HG02938 (cell line): ENCODE measurements around the gene JUND.

Source experiments
- ATAC-seq: cut with Tn5 transposase; IDR thresholded peaks from one replicate; pipeline ENCODE4 v1.9.1; 2021; ENCODE audit warnings: mild to moderate bottlenecking, moderate library complexity; ENCODE audit not compliant: unreplicated experiment

The JUND gene

GRCh38 chr19:18271433-18271841, 10.0 kb downstream of the JUND start:
- ATAC-seq: no peak

GRCh38 chr19:18270326-18270725, 11.1 kb downstream of the JUND start:
- no peak for ATAC-seq

GRCh38 chr19:18269070-18269723, 12.2 kb downstream of the JUND start:
- no peak for ATAC-seq

GRCh38 chr19:18266771-18267686, 14.4 kb downstream of the JUND start:
- ATAC-seq: no peak

- no peak for ATAC-seq
Observed at GRCh38 chr19:18265582-18265981, 15.8 kb downstream of the JUND start.

- no peak for ATAC-seq
Observed at GRCh38 chr19:18264971-18265540, 16.4 kb downstream of the JUND start.

GRCh38 chr19:18264137-18264854, 17.1 kb downstream of the JUND start:
- no peak for ATAC-seq

- ATAC-seq: no peak
Observed at GRCh38 chr19:18263324-18264136, 17.9 kb downstream of the JUND start.

GRCh38 chr19:18262917-18263316, 18.5 kb downstream of the JUND start:
- ATAC-seq: no peak

- no peak for ATAC-seq
Observed at GRCh38 chr19:18262144-18262543, 19.3 kb downstream of the JUND start.

GRCh38 chr19:18261474-18261873, 19.9 kb downstream of the JUND start:
- ATAC-seq: no peak

- no peak for ATAC-seq
Observed at GRCh38 chr19:18259893-18260292, 21.5 kb downstream of the JUND start.

GRCh38 chr19:18257503-18258470, 23.6 kb downstream of the JUND start:
- ATAC-seq: no peak

GRCh38 chr19:18254546-18255503, 26.6 kb downstream of the JUND start:
- ATAC-seq: no peak

GRCh38 chr19:18253716-18254115, 27.7 kb downstream of the JUND start:
- ATAC-seq: no peak

GRCh38 chr19:18253130-18253529, 28.3 kb downstream of the JUND start:
- ATAC-seq: no peak

- no peak for ATAC-seq
Observed at GRCh38 chr19:18252370-18252717, 29.1 kb downstream of the JUND start.
